Loucy (cell line): ENCODE results near the gene RPL11.
A peak's percentile ranks its signal among the peaks of the same experiment; 100 is the strongest.

Source experiments
- H2AFZ ChIP-seq: fragments of 200-600 bp; sonication (generic); 2 replicates; pipeline ENCODE4 v1.6.0; 2016; ENCODE audit warnings: antibody characterized with exemption, mild to moderate bottlenecking, low read length, moderate library complexity
- H3F3A ChIP-seq: fragments of 200-600 bp; 2 replicates; pipeline ENCODE4 v1.6.0; 2016; ENCODE audit warnings: antibody characterized with exemption, low read depth, mild to moderate bottlenecking
- H3K27me3 ChIP-seq: fragments of 200-600 bp; sonication (generic); 2 replicates; pipeline ENCODE4 v1.6.1; 2014; ENCODE audit warnings: low read length, mild to moderate bottlenecking; ENCODE audit not compliant: insufficient read depth, poor library complexity, severe bottlenecking
- H3K36me3 ChIP-seq: fragments of 200-600 bp; sonication (generic); 2 replicates; pipeline ENCODE4 v1.6.1; 2016; ENCODE audit warnings: low read length; ENCODE audit not compliant: insufficient read depth
- H3K4me1 ChIP-seq: fragments of 200-600 bp; sonication (generic); 2 replicates; pipeline ENCODE4 v1.5.1; 2014; ENCODE audit warnings: low read length, mild to moderate bottlenecking; ENCODE audit not compliant: insufficient read depth, poor library complexity, severe bottlenecking
- H3K4me2 ChIP-seq: fragments of 200-600 bp; sonication (generic); 2 replicates; pipeline ENCODE4 v1.6.0; 2014; ENCODE audit warnings: antibody characterized with exemption, low read length, low read depth, mild to moderate bottlenecking; ENCODE audit not compliant: poor library complexity, severe bottlenecking
- H3K4me3 ChIP-seq: fragments of 200-600 bp; sonication (generic); 2 replicates; pipeline ENCODE4 v1.5.1; 2014; ENCODE audit warnings: low read length, mild to moderate bottlenecking, mixed read lengths; ENCODE audit not compliant: poor library complexity, severe bottlenecking
- H3K79me2 ChIP-seq: fragments of 200-600 bp; sonication (generic); 2 replicates; pipeline ENCODE4 v1.6.1; 2014; ENCODE audit warnings: low read length; ENCODE audit not compliant: insufficient read depth
- H3K9ac ChIP-seq: fragments of 200-600 bp; sonication (generic); 2 replicates; pipeline ENCODE4 v1.6.0; 2014; ENCODE audit warnings: mild to moderate bottlenecking, low read depth, low read length, moderate library complexity; ENCODE audit not compliant: poor library complexity, severe bottlenecking
- H3K9me2 ChIP-seq: fragments of 200-600 bp; sonication (generic); replicated peaks from 2 replicates; pipeline ENCODE4 v1.6.1; 2016; ENCODE audit warnings: low read depth, low read length, mixed read lengths
- H3K9me3 ChIP-seq: fragments of 200-600 bp; sonication (generic); 2 replicates; pipeline ENCODE4 v1.6.1; 2014; ENCODE audit warnings: mild to moderate bottlenecking, antibody characterized with exemption, low read length, low read depth; ENCODE audit not compliant: insufficient read depth
- H4K20me1 ChIP-seq: fragments of 200-600 bp; sonication (generic); 2 replicates; pipeline ENCODE4 v1.6.0; 2014; ENCODE audit warnings: antibody characterized with exemption, low read length, mild to moderate bottlenecking; ENCODE audit not compliant: insufficient read depth, poor library complexity, severe bottlenecking
- CTCF ChIP-seq: fragments of 200-600 bp; sonication (generic); conservative IDR thresholded peaks from 2 replicates; pipeline ENCODE4 v1.5.1; 2014; ENCODE audit warnings: mild to moderate bottlenecking, antibody characterized with exemption, low read length
- EZH2phosphoT487 ChIP-seq: fragments of 200-600 bp; IDR thresholded peaks from 2 replicates; pipeline ENCODE4 v1.6.1; 2018; ENCODE audit warnings: antibody characterized with exemption, mild to moderate bottlenecking, moderate library complexity, borderline replicate concordance

Gene RPL11

GRCh38 chr1:23664837-23665795 is 26.5 kb upstream of the RPL11 start:
- H3K9me2 ChIP-seq, result no peaks in the 10 kb centered on the region
- H4K20me1 ChIP-seq, result no peaks in the 10 kb centered on the region
- H3K27me3 ChIP-seq, result no peaks in the 10 kb centered on the region
- H3K4me2 ChIP-seq, result no peak overlapping the region
- peak overlapping the region; percentile 10; the same call in 1 of the 2 replicates for H2AFZ ChIP-seq
- H3K9me3 ChIP-seq, result no peaks in the 10 kb centered on the region
- no peaks in the 10 kb centered on the region for H3F3A ChIP-seq
- H3K4me3 ChIP-seq, result no peak overlapping the region
- H3K79me2 ChIP-seq, result no peaks in the 10 kb centered on the region
- no peaks in the 10 kb centered on the region for H3K4me1 ChIP-seq
- H3K36me3 ChIP-seq, result no peaks in the 10 kb centered on the region
- no peak overlapping the region for H3K9ac ChIP-seq
- TF ChIP-seq EZH2phosphoT487, result no peak
- peak; percentile 65 for TF ChIP-seq CTCF

DNA sequence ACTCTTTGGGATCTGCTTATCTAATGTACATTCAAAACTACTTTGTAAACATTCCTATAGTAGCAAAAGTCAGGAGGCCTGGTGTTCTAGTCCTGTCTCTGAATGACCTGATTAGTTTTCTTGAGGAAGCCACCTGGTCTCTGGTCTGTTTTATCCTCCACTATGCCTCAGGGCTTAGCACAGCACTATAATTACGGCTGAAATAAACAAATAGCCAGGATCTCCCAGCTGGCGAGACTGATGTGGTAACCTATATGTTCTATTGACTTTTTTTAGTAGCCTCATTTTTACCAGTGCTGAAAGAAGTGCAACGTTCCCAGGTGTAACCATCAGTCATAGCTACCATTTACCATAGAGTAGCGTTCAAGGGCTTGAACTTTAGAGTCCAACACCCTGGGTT is 24.2 kb upstream of the RPL11 start:
- Histone ChIP-seq H3K27me3 (no peaks in the 10 kb centered on the region), H3K9ac (no peak overlapping the region), H3K4me3 (no peak overlapping the region), H2AFZ (no peak overlapping the region), H3F3A (no peaks in the 10 kb centered on the region), H3K4me1 (no peaks in the 10 kb centered on the region), H3K79me2 (no peaks in the 10 kb centered on the region), H3K4me2 (no peak overlapping the region), H4K20me1 (no peaks in the 10 kb centered on the region), H3K9me2 (no peaks in the 10 kb centered on the region), H3K36me3 (no peaks in the 10 kb centered on the region), H3K9me3 (no peaks in the 10 kb centered on the region)
- TF ChIP-seq CTCF, result no peak
- no peak for TF ChIP-seq EZH2phosphoT487

DNA sequence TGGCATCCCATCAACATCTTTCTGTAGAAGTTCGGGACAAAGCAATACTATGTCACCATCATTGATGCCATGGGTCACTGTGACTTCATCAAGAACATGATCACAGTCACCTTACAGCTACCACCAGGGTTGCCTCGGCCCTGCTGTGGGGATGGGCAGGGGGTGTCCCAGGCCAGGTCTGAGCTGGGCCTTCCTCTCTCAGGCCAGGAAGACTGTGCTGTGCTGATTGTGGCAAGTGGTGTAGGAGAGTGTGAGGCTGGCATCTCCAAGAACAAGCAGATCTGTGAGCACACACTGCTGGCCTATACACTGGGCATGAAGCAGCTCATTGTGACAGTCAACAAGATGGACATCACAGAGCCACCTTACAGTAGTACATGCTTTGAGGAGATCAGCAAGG is 20.9 kb upstream of the RPL11 start:
- H2AFZ ChIP-seq, result no peak overlapping the region
- TF ChIP-seq CTCF, result no peak
- no peak for TF ChIP-seq EZH2phosphoT487

More for the DNA sequence above, 20.9 kb upstream of the RPL11 start:
- H3F3A ChIP-seq, result no peaks in the 10 kb centered on the region
- no peaks in the 10 kb centered on the region for H3K9me2 ChIP-seq
- no peaks in the 10 kb centered on the region for H3K9me3 ChIP-seq
- no peak overlapping the region for H3K9ac ChIP-seq
- no peak overlapping the region for H3K4me2 ChIP-seq
- no peak overlapping the region for H3K4me3 ChIP-seq
- H3K4me1 ChIP-seq, result no peaks in the 10 kb centered on the region
- no peaks in the 10 kb centered on the region for H3K27me3 ChIP-seq
- no peaks in the 10 kb centered on the region for H3K79me2 ChIP-seq
- H4K20me1 ChIP-seq, result no peaks in the 10 kb centered on the region
- no peaks in the 10 kb centered on the region for H3K36me3 ChIP-seq
